GM19035 (cell line): Measurements from ENCODE around the gene AOC1.
"Not testable (repeated sequence)": the region's sequence is repeated elsewhere in the genome, so short reads cannot be mapped to it uniquely, and the experiment has no call there.

ENCODE experiments used
- ATAC-seq: cut with Tn5 transposase; IDR thresholded peaks from one replicate; pipeline ENCODE4 v1.9.1; 2021; ENCODE audit not compliant: unreplicated experiment

AOC1 gene, protein sequence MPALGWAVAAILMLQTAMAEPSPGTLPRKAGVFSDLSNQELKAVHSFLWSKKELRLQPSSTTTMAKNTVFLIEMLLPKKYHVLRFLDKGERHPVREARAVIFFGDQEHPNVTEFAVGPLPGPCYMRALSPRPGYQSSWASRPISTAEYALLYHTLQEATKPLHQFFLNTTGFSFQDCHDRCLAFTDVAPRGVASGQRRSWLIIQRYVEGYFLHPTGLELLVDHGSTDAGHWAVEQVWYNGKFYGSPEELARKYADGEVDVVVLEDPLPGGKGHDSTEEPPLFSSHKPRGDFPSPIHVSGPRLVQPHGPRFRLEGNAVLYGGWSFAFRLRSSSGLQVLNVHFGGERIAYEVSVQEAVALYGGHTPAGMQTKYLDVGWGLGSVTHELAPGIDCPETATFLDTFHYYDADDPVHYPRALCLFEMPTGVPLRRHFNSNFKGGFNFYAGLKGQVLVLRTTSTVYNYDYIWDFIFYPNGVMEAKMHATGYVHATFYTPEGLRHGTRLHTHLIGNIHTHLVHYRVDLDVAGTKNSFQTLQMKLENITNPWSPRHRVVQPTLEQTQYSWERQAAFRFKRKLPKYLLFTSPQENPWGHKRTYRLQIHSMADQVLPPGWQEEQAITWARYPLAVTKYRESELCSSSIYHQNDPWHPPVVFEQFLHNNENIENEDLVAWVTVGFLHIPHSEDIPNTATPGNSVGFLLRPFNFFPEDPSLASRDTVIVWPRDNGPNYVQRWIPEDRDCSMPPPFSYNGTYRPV

GRCh38 chr7:150852371-150852905, at the start of gene AOC1:
TSS of gene AOC1 (plus strand) at chr7:150852517. CDS start at chr7:150856471, 3,954 bp downstream.
- ATAC-seq: no peak

- no peak for ATAC-seq
Observed at GRCh38 chr7:150803161-150803860, 49.0 kb upstream of the AOC1 start.

- ATAC-seq: no peak
Observed at GRCh38 chr7:150804802-150805201, 47.5 kb upstream of the AOC1 start.

GRCh38 chr7:150805864-150806263, 46.5 kb upstream of the AOC1 start:
- no peak for ATAC-seq

- ATAC-seq: no peak
Observed at GRCh38 chr7:150806454-150806853, 45.9 kb upstream of the AOC1 start.

- no peak for ATAC-seq
Observed at GRCh38 chr7:150806863-150807262, 45.5 kb upstream of the AOC1 start.

DNA sequence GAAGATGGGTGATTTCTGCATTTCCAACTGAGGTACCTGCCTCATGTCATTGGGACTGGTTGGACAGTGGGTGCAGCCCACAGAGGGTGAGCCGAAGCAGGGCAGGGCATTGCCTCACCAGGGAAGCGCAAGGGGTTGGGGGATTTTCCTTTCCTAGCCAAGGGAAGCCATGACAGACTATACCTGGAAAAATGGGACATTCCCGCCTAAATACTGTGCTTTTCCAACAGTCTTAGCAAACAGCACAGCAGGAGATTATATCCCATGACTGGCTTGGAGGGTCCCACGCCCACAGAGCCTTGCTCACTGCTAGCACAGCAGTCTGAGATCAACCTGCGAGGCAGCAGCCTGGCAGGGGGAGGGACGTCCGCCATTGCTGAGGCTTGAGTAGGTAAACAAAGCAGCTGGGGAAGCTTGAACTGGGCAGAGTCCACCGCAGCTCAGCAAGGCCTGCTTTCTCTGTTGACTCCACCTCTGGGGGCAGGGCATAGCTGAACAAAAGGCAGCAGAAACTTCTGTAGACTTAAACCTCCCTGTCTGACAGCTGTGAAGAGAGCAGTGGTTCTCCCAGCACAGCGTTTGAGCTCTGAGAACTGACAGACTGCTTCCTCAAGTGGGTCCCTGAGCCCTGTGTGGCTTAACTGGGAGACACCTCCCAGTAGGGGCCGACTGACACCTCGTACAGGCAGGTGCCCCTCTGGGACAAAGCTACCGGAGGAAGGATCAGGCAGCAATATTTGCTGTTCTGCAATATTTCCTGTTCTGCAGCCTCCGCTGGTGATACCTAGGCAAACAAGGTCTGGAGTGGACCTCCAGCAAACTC, 44.5 kb upstream of the AOC1 start:
- ATAC-seq: not testable (repeated sequence)

DNA sequence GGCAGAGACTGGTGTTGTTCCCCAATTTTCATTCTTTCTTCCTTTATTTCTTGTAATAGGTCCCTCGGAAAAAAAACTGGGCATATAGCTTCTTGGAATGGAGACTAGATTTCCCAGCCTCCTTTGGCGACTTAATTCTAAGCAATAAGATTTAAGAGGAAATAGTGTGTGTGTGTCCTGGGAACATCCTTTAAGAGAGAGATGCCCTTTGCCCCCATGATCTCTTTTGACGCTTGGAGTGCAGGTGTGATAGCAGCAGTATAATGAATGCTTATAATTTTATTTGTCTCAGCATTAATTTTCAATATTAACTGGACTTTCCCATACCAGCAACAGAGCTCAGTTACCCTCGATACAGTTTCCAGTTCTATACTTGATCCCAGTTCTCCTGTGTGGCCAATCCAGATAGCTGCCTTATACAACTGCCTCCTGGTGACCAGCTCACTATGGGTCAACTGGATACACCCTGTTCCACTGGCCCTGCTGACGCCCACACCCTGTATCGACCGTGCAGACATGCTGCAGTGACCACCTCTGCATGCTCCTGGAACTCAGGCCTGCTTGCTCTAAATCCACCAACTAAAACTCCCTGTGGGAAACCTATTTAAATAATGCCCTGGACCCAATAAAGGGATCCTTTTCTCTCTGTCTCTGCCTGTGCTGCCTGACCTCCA, 37.9 kb upstream of the AOC1 start:
- no peak for ATAC-seq

DNA sequence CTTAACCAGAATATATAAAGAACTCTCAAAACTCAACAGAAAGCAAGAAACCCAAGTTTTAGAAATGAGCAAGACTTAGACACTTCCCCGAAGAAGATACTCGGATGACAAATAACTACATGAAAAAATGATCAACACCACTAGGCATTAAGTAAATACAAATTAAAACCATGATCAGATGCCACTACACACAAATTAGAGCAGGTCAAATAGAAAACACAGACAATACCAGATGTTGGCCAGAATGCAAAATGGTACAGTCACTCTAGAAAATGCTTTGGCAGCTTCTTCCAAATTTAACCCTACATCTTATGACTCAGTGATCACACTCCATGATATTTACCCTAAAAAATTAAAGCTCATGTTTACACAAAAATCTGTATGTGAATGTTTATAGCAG, 33.3 kb upstream of the AOC1 start:
- ATAC-seq: no peak

DNA sequence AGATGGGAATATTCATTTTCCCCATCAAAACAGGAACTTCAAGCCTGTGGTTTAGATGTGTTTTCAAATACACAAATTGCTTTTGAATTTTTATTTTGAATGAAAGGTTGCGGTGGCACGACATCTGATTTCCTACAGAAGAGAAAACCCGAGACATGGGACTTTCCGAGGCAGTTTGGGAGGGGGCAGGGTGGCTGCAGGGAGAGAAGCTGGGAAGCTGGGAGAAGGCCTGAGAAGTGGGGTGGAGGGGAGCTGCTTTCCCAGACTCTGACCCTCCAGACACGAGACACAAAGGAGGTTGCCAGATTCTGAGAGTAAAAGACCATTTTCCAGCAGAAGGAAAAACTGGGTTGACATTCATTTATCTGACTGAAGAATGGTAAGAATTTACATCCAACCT, 32.2 kb upstream of the AOC1 start:
- no peak for ATAC-seq

DNA sequence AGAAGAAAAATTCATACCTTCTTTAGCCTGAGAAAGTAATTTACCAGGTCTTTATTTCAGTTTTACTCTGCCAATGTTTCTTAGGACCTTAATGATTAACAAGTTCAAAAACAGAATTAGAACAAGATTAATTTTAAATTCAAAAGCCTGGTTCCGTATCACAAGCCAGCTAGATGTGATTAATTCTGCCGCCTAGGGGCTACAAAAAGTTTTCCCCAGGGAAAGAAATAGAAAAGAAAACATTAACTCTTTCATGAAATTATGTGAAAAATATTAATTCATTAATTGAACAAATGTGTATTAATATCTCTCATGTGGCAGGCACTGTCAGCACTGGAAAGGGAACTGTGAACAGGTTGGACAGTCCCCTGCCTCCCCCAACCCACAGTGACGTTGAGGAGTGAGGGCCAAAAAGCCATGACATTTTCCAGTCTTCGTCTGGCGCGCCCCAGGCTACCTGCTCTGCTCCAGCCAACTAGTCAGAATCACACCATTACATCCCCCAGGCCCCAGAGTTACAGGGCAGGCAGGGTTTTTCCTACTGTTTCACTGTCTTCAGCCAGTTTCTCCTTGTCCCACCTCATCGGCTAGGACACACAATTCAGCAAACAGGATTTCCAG, 31.6 kb upstream of the AOC1 start:
- no peak for ATAC-seq

GRCh38 chr7:150823043-150823442, 29.3 kb upstream of the AOC1 start:
- no peak for ATAC-seq

GRCh38 chr7:150823484-150824126, 28.7 kb upstream of the AOC1 start:
- no peak for ATAC-seq

DNA sequence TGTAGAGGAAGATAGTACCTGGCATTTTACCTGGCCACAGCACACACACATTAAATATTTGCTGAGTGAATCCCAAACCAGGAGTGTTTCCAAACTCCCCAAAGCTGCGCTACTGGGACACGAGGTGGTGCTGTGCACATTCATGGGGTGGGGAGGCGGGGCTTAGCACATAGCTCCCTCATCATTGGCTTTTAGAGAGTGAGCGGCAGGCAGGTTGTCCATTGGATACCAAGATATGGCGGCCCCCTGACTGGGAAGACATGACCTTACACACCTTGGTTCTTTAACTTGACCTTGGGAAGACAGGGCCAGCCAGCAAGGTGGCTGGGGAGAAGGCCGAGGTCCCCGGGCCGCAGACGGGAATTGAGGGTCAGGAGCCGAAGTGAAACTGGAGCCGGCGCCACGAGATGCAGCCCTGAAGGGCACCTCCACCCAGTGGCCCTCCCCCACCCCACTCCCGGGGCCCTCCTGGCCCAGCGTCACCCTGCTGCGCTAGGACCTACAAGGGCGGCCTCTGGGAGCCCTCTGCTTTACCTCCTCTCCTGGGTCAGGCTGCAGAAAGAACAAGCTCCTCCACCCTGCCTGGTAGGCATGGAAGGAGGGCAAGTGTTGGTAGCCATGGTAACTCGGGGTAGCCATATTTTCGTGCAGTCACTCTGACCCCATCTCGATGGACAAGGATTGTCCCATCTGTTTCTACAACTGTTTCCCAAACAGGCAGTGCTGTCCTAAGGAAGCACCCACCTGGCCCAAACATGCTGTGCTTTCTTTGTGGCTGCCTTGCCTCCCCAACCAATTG, 27.7 kb upstream of the AOC1 start:
- no peak for ATAC-seq

DNA sequence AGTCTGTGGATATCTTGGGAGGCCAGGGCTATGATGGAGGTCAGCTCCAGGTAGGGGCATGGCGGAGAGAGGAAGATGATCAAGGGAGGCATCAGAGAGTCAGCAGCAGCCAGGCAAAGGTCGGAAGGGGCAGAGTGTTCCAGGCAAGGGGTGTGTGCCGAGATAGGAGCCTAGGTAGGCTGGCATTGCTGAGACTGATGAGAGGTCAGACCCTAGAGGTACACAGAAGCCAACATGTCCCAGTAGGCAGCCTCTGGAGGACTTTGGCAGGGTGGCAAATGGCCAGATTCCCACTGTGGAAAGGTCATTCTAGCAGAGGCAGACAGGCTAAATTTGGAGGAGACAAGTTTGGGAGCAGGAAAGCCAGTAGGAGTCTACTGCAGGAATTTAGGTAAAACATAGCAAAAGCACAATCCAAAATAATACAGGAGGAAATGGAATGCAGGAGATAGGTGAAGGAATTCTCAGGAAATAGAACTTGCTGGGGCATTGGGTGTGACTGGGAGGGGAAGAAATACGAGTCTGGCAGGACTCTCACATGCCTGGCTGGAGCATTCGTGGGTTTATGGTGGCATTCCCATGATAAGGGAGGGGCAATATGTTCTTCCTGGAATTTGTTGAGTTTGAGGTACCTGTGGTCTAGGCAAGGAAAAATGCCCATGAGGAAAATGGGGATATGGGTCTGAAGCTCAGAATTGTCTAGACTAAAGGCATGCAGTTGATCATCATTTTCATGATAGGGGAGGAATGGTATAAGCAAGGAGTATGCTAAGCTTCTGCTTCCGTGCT, 26.1 kb upstream of the AOC1 start:
- no peak for ATAC-seq

DNA sequence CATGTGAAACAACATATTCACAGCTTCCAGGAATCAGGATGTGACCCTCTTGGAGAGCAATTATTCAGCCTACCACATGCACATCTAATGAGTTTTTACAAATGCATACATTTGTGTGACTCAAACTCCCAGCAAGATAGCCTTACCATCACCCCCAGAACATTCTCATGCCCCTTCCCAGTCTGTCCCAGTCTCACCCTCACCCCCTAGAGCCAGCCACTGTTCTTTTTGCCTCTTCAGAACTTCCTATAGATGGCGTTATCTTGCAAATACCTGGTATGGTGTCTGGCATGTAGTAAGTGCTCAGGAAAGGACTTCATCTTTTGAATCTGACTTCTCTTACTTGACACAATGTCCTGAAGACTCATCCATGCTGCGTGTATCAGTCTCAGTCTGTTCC, 23.9 kb upstream of the AOC1 start:
- ATAC-seq: no peak

GRCh38 chr7:150829426-150829825, 22.9 kb upstream of the AOC1 start:
- ATAC-seq: no peak

- ATAC-seq: no peak
Observed at GRCh38 chr7:150830937-150831336, 21.4 kb upstream of the AOC1 start.
